Endothelial cell of umbilical vein (primary cell): ENCODE data around the gene PDE6B.
"Not testable (repeated sequence)": the region's sequence is repeated elsewhere in the genome, so short reads cannot be mapped to it uniquely, and the experiment has no call there.

Experiments
- EZH2 ChIP-seq: IDR thresholded peaks from 2 replicates; pipeline ENCODE4 v1.6.1; 2012; ENCODE audit warnings: borderline replicate concordance, low read depth, mild to moderate bottlenecking, moderate library complexity, low read length, inconsistent platforms; ENCODE audit not compliant: severe bottlenecking
- FOS ChIP-seq: IDR thresholded peaks from 2 replicates; pipeline ENCODE4 v1.6.1; 2011; ENCODE audit warnings: mild to moderate bottlenecking, low read length, moderate library complexity, borderline replicate concordance; ENCODE audit not compliant: insufficient read depth
- GATA2 ChIP-seq: IDR thresholded peaks from 2 replicates; pipeline ENCODE4 v1.7.0; 2011; ENCODE audit warnings: low read depth, mild to moderate bottlenecking, moderate library complexity, mixed read lengths, low read length; ENCODE audit not compliant: insufficient read length, insufficient read depth
- JUN ChIP-seq: IDR thresholded peaks from 2 replicates; pipeline ENCODE4 v1.6.1; 2011; ENCODE audit warnings: borderline replicate concordance, low read depth; ENCODE audit not compliant: insufficient read length, insufficient read depth
- POLR2A ChIP-seq: IDR thresholded peaks from 2 replicates; pipeline ENCODE4 v1.6.1; 2012; ENCODE audit warnings: low read depth, mild to moderate bottlenecking, control low read depth, low read length
- POLR2AphosphoS5 ChIP-seq: IDR thresholded peaks from 2 replicates; pipeline ENCODE4 v1.6.1; 2012; ENCODE audit warnings: low read depth, mild to moderate bottlenecking, control low read depth, low read length, moderate library complexity; ENCODE audit not compliant: insufficient read depth
- TF ChIP-seq, protein P1 (sequence below), 2 donors: IDR thresholded peaks; 1 replicate in 1 of 2; 2 replicates in 1 of 2; pipeline ENCODE4 v1.5.1; 2011; ENCODE audit warnings: low read length in 2 of 2, mild to moderate bottlenecking in 2 of 2, moderate library complexity in 2 of 2, control low read depth in 1 of 2, inconsistent platforms in 1 of 2, low read depth in 1 of 2; ENCODE audit not compliant: insufficient read depth in 1 of 2; ENCODE audit errors: extremely low read depth in 1 of 2
- TF ChIP-seq, protein P2 (sequence below): IDR thresholded peaks from 2 replicates; pipeline ENCODE4 v1.6.1; 2011; ENCODE audit not compliant: insufficient read depth, insufficient read length

DNA sequence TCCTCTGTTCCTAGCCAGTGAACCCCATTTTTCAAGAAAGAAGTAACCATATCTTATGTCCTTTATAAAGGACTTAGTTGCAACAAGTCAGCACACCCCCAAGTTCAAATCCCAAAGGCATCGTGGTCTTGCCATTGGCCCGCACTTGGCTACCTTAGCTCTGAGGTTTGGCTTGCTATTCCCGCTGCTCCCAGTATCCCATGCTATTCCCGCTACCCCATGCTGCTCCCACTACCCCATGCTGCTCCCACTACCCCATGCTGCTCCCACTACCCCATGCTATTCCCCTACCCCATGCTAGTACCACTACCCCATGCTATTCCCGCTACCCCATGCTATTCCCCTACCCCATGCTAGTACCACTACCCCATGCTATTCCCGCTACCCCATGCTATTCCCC, 42.8 kb downstream of the PDE6B start:
- TF ChIP-seq, protein P1, sequence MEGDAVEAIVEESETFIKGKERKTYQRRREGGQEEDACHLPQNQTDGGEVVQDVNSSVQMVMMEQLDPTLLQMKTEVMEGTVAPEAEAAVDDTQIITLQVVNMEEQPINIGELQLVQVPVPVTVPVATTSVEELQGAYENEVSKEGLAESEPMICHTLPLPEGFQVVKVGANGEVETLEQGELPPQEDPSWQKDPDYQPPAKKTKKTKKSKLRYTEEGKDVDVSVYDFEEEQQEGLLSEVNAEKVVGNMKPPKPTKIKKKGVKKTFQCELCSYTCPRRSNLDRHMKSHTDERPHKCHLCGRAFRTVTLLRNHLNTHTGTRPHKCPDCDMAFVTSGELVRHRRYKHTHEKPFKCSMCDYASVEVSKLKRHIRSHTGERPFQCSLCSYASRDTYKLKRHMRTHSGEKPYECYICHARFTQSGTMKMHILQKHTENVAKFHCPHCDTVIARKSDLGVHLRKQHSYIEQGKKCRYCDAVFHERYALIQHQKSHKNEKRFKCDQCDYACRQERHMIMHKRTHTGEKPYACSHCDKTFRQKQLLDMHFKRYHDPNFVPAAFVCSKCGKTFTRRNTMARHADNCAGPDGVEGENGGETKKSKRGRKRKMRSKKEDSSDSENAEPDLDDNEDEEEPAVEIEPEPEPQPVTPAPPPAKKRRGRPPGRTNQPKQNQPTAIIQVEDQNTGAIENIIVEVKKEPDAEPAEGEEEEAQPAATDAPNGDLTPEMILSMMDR (IDR thresholded peaks at IDR 0.05; ENCODE audit: extremely low read depth in 1 of 2, insufficient read depth in 1 of 2, low read depth in 1 of 2, low read length in 2 of 2) = not testable (repeated sequence)
- not testable (repeated sequence) for TF ChIP-seq EZH2, POLR2A, JUN, GATA2, POLR2AphosphoS5, FOS
- TF ChIP-seq, protein P2, sequence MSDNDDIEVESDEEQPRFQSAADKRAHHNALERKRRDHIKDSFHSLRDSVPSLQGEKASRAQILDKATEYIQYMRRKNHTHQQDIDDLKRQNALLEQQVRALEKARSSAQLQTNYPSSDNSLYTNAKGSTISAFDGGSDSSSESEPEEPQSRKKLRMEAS = not testable (repeated sequence)
